ENCODE measurements around the gene TNNC1. TPM values are rescaled to one million over a fixed set of nuclear protein-coding genes. Genes with fewer than 3 reads are reported as not detected.

The TNNC1 gene
- total RNA-seq, 1 experiment from 2014 or later: not detected

DNA sequence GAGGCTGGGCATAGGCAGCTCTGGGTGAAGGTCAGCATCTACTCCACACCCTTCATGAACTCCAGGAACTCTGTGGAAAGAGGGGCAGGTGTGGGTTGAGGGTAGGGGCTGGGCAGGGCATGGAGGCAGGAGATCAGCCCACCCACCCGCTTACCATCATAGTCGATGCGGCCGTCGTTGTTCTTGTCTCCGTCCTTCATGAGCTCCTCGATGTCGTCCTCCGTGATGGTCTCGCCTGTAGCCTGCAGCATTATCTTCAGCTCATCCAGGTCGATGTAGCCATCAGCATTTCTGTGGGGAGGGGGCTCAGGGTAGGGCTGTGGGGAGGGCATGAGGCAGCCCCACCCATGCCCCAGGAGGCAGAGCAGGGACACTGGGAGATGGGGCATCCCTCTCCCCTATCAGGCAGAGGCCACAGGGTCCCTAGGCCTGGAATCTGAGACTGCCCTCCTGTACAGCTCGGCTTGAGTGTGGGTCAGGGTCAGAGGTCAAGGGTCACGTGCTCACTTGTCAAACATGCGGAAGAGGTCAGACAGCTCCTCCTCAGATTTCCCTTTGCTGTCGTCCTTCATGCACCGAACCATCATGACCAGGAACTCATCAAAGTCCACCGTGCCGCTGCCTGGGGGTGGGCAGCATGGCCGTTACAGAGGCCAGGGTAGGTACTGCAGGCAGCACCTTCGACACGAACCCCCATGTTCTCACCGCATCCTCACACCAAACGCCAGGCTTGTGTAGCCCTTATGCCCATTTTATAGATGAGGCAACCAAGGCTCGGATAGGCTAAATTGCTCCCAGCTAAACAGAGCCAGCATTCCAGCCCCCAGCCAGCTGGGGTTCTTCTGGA lies 2.4 kb downstream of the TNNC1 start:
- Histone ChIP-seq H3K27ac (ENCODE audit: low read depth, low read length, poor library complexity, severe bottlenecking) (no peak overlapping the region), H3K4me1 (ENCODE audit: insufficient read depth, low read length, poor library complexity, severe bottlenecking) (no peaks in the 10 kb centered on the region), H3K27me3 (replicated peaks; ENCODE audit: insufficient read depth, low read depth, low read length, poor library complexity) (no peaks in the 10 kb centered on the region), H3K4me3 (ENCODE audit: low read depth, low read length, poor library complexity, severe bottlenecking) (no peak overlapping the region), H3K36me3 (ENCODE audit: insufficient read depth, low read length, poor library complexity, severe bottlenecking) (no peaks in the 10 kb centered on the region), H3K9me3 (ENCODE audit: low read depth, low read length, poor library complexity, severe bottlenecking) (no peaks in the 10 kb centered on the region)
- DNase-seq (ENCODE audit: low spot score): no peak
- intact Hi-C loops (cut with micrococcal nuclease; ENCODE audit: unreplicated experiment): no loop called here
- TF ChIP-seq, protein P1, sequence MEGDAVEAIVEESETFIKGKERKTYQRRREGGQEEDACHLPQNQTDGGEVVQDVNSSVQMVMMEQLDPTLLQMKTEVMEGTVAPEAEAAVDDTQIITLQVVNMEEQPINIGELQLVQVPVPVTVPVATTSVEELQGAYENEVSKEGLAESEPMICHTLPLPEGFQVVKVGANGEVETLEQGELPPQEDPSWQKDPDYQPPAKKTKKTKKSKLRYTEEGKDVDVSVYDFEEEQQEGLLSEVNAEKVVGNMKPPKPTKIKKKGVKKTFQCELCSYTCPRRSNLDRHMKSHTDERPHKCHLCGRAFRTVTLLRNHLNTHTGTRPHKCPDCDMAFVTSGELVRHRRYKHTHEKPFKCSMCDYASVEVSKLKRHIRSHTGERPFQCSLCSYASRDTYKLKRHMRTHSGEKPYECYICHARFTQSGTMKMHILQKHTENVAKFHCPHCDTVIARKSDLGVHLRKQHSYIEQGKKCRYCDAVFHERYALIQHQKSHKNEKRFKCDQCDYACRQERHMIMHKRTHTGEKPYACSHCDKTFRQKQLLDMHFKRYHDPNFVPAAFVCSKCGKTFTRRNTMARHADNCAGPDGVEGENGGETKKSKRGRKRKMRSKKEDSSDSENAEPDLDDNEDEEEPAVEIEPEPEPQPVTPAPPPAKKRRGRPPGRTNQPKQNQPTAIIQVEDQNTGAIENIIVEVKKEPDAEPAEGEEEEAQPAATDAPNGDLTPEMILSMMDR (conservative IDR thresholded peaks at IDR 0.05; ENCODE audit: low read depth, low read length): no peak
- TF ChIP-seq EZH2 (IDR thresholded peaks at IDR 0.05; ENCODE audit: borderline replicate concordance, low read depth, low read length, poor library complexity, severe bottlenecking): no peak
- CTCF ChIA-PET: no interaction called here
- POLR2A ChIA-PET (ENCODE audit: low non-redundant PET): no interaction called here
- BruUV-seq (replicated peaks): no TSS peak

DNA sequence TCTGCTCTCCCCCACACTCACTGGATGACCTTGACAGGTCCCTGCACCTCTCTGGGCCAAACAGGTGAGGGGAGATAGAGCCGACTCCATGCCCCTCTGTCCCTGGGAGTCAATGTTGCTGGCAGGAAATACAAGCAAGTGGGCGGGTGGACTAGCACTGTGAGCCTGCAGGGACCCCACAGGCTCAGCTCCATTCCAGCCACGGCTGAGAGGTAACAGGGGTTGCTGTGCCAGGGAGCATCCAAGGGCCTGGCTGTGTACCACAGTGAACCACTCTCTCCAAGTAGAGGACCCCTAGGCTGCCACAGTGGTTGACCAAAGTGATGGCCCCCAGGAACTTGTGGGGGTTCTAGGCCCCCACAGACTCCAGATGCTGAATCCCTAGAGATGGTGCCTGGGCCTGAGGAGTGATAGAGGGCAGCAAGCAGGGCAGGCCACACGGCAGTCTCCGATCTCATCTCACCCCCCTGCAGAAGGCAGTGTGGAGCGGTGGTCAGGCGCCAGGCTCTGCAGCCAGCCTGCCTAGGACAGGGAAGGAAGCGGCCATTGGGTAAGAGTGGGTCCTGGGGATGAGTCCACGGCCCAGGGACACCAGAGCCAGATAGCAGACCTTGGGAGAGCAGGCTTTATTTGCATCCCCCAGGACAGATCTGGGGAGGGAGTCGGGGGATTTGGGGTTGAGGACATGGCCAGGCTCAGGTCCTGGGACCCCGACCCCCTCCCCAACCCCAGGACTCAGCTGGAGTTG lies 3.2 kb downstream of the TNNC1 start:
- ChIA-PET POLR2A (ENCODE audit: low non-redundant PET) (no interaction called here), CTCF (no interaction called here)
- H3K27ac ChIP-seq (ENCODE audit: low read depth, low read length, poor library complexity, severe bottlenecking): no peak overlapping the region
- H3K9me3 ChIP-seq (ENCODE audit: low read depth, low read length, poor library complexity, severe bottlenecking): no peaks in the 10 kb centered on the region
- no peak for TF ChIP-seq EZH2 (IDR thresholded peaks at IDR 0.05; ENCODE audit: borderline replicate concordance, low read depth, low read length, poor library complexity, severe bottlenecking)
- TF ChIP-seq, protein P1 (conservative IDR thresholded peaks at IDR 0.05; ENCODE audit: low read depth, low read length): no peak
- H3K4me3 ChIP-seq (ENCODE audit: low read depth, low read length, poor library complexity, severe bottlenecking): no peak overlapping the region
- H3K36me3 ChIP-seq (ENCODE audit: insufficient read depth, low read length, poor library complexity, severe bottlenecking): no peaks in the 10 kb centered on the region
- no peaks in the 10 kb centered on the region for H3K4me1 ChIP-seq (ENCODE audit: insufficient read depth, low read length, poor library complexity, severe bottlenecking)
- no peaks in the 10 kb centered on the region for H3K27me3 ChIP-seq (replicated peaks; ENCODE audit: insufficient read depth, low read depth, low read length, poor library complexity)
- BruUV-seq (replicated peaks): no TSS peak
- intact Hi-C loops (cut with micrococcal nuclease; ENCODE audit: unreplicated experiment): no loop called here
- DNase-seq (ENCODE audit: low spot score): no peak

DNA sequence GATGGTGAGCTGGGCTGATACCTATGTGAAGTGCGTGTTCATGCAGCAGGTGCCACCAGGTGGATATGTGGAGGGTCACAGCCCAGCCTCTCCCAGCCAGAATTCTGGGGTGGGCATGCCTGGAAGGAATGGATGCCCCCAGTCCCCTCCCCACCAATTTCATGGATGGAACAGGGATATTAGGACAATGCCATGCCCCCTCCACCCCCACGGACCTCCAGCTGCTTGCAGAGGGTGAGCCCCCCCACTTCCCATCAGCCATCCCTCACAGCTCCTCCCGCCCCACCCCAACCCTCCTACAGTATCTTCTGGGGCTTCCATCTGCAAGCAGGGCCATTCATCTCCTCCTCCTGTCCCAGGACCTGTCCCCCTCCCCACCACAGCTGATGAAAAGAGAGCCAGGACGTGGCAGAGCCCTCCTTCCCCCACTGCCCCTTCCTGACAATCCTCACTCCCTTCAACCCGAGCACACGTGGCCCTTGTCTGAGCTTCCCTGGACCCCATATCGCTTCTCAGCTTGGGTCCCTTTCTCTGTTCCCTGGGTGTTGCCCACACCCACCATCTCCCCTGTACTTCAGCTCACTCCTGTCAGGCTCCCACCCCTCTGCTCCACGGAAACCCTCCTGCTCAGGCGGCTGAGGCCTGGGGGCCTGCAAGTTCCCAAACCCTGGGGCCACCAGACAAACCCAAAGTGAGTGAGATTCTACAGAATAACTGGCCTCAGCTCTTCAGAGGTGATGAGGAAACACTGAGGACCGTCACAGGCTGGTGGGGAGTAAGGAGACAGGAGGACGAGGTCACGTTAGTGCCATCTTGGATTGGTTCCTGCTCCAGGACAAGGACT lies 6.1 kb downstream of the TNNC1 start:
- intact Hi-C loops (cut with micrococcal nuclease; ENCODE audit: unreplicated experiment): loop anchor here (5.0 kb wide), 1 partner anchor 225 kb away; no protein-coding TSS in a partner anchor
- ChIA-PET CTCF (interaction anchor here (0.6 to 0.7 kb wide), 2 partner anchors 8 to 36 kb away, joined by 3 to 5 read pairs; partner anchors contain the start of gene NISCH), POLR2A (ENCODE audit: low non-redundant PET) (no interaction called here)
- Histone ChIP-seq H3K4me3 (ENCODE audit: low read depth, low read length, poor library complexity, severe bottlenecking) (no peak overlapping the region), H3K9me3 (ENCODE audit: low read depth, low read length, poor library complexity, severe bottlenecking) (no peaks in the 10 kb centered on the region), H3K4me1 (ENCODE audit: insufficient read depth, low read length, poor library complexity, severe bottlenecking) (no peaks in the 10 kb centered on the region), H3K27ac (ENCODE audit: low read depth, low read length, poor library complexity, severe bottlenecking) (no peak overlapping the region), H3K36me3 (ENCODE audit: insufficient read depth, low read length, poor library complexity, severe bottlenecking) (no peaks in the 10 kb centered on the region), H3K27me3 (replicated peaks; ENCODE audit: insufficient read depth, low read depth, low read length, poor library complexity) (no peaks in the 10 kb centered on the region)
- TF ChIP-seq, protein P1 (conservative IDR thresholded peaks at IDR 0.05; ENCODE audit: low read depth, low read length): no peak
- no TSS peak for BruUV-seq (replicated peaks)
- no peak for DNase-seq (ENCODE audit: low spot score)

Data from A673 (cell line).